GDM1 (cell line): Measurements from ENCODE around the gene KCNH3.
"Not testable (repeated sequence)": the region's sequence is repeated elsewhere in the genome, so short reads cannot be mapped to it uniquely, and the experiment has no call there.

Experiments
- DNase-seq: peaks from one replicate; lab custom pipeline; 2025; lab: John Stamatoyannopoulos, UW

Gene KCNH3, protein sequence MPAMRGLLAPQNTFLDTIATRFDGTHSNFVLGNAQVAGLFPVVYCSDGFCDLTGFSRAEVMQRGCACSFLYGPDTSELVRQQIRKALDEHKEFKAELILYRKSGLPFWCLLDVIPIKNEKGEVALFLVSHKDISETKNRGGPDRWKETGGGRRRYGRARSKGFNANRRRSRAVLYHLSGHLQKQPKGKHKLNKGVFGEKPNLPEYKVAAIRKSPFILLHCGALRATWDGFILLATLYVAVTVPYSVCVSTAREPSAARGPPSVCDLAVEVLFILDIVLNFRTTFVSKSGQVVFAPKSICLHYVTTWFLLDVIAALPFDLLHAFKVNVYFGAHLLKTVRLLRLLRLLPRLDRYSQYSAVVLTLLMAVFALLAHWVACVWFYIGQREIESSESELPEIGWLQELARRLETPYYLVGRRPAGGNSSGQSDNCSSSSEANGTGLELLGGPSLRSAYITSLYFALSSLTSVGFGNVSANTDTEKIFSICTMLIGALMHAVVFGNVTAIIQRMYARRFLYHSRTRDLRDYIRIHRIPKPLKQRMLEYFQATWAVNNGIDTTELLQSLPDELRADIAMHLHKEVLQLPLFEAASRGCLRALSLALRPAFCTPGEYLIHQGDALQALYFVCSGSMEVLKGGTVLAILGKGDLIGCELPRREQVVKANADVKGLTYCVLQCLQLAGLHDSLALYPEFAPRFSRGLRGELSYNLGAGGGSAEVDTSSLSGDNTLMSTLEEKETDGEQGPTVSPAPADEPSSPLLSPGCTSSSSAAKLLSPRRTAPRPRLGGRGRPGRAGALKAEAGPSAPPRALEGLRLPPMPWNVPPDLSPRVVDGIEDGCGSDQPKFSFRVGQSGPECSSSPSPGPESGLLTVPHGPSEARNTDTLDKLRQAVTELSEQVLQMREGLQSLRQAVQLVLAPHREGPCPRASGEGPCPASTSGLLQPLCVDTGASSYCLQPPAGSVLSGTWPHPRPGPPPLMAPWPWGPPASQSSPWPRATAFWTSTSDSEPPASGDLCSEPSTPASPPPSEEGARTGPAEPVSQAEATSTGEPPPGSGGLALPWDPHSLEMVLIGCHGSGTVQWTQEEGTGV

DNA sequence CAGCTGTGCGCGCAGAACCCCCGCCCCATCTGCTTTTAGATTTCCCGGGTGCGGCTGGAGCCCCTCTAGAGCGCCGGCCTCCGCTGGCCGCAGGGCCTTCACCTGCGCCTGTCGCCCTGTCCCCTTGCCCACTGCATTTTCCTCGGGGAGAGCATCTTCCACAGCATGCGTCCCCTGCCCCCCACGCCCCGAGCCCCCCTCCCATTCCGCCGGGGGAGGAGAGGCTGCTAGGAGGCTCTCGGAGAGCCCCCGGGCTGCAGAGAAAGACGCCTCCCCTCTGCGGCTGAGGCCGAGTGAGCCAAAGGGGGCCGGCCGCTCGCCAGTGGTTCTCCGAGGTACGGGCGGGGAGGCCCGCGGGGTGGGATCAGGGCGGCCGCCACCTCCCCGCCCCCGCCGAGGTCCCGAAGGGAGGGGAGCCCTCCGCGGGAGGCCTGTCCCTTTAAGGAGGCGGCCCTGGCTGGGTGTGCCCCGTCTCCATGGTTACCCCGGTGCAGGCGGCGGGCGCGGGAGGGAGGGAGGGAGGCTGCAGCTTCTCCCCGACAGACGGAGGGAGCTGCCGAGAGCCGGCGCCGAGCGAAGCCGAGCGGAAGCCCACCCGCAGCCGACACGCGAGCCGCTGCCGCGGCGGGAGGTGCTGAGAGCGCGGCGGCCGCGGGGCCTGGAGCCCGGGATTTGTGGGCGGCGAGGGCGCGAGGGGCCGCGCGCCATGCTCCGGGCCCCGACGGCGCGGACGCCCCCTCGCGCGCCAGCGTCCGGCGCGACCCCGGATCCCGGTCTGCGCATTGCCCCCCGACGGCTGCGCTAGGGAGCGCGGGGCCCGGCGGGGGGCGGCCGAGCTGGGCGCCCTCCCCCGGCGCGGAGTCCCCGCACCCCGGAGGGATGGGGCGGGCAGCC lies at the start of gene KCNH3:
KCNH3 (plus strand) TSS at position 521 of the 894 bp plus-strand sequence. CDS start 387 bp downstream, outside the sequence.
- DNase-seq, result peak; percentile 60

DNA sequence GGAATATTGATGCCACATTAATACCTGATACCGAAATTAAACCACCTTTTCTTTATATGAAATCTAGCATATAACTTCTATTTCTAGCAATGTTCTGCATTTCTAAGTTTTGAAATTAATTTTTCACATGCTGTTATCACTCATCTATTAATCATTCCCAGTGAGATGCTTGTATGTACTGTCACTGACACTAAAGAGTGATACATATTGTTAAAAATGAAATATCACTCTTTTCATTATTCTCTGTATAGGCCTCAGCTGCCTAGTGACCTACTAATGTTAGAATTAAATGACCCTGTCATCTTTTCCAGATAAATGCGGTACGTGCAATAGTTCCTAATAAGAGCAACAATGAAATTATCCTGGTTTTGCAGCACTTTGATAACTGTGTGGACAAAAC lies 49.7 kb upstream of the KCNH3 start:
- DNase-seq, result no peak

DNA sequence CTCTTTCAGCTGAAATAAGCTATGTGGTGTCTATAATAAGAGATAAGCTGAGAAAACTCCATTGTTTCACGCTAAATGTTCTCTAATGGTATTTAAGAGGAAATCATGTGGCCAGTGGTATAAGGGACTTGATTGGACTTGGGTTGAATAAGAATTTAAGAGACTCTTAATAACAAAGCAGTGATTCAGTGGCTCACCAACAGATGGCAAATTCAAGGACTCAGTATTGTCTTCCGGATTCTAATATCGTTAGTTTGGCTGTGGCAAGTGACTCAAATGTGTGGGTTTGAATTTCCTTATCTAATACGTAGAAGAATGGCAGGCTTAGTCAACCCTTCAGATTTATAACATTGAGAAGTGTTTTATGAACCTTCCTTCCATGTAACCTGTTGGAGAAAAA lies 49.1 kb upstream of the KCNH3 start:
- DNase-seq, result no peak

DNA sequence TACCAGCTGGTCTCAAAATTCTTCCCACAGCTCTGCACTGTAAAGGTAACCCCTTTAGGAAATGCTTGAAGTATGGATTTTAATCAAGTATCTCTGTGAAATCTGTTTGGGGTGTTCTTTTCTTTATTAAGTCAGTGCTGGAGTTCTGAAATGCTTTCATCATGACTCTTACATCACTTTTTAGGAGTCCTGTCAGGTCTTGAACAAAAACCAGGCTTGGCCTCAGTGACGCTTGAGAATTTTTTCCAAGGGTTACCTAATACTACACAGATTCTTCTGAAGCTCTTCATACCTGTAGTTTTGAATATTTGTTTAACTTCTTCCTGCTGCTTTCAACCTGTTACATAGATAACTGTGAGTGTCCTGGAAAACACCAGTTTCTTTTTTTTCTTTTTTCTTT lies 47.0 kb upstream of the KCNH3 start:
- no peak for DNase-seq

DNA sequence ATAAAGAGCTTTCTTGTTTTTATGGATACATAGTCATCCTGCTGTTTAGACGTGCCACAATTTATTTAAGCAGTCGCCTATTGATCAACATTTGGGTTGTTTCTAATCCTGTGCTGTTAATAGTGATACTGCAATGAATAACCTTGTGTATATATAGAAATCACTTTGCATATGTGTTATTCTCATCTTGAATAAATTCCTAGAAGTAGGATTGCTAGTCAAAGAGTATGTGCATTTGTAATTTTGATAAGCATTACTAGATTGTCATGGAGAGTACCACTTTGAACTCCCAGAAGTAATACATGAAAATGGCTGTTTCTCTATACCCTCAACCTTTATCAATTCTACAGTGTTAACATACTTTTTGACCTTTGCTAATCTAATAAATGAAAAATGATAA lies 44.9 kb upstream of the KCNH3 start:
- DNase-seq, result no peak

DNA sequence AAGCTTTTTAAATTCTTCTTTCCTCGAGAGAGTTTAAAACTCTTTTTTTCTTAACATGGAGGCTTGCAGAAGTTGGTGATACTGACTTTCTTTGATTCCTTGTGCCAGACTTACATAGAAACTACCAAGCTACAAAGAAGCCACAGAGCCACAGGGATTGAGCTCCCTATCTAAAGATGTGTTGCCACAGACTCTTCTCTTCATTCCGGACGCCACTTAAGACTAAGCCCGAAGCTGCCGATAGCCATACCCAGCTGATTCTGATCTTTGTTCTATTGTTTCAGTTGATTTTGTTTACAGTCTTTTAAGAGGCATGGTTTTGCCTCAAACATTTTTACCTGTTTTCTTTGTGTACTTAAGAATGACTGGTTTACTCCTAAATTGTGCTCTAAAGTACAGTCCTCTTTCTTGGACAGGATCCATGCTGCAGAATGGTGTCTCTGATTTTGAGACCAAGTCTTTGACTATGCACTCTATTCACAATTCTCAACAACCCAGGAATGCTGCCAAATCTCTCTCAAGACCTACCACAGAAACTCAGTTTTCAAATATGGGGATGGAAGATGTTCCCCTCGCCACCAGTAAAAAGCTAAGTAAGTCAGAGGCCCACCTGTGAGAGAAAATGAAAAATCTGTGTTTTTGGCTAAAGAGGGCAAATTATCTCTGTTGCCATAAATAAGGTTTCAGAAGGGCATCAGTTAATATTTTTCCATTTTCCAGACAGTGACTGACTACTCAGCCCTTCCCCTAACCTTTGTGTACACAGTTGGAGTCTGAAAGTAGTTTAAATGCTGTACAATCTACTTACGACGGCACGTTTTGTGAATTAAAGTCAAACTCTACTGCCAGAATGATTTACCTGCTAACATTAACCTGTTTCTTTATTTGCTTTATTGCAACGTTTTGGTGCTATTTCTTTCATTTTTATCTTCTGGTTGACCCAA lies 42.1 kb upstream of the KCNH3 start:
- no peak for DNase-seq

DNA sequence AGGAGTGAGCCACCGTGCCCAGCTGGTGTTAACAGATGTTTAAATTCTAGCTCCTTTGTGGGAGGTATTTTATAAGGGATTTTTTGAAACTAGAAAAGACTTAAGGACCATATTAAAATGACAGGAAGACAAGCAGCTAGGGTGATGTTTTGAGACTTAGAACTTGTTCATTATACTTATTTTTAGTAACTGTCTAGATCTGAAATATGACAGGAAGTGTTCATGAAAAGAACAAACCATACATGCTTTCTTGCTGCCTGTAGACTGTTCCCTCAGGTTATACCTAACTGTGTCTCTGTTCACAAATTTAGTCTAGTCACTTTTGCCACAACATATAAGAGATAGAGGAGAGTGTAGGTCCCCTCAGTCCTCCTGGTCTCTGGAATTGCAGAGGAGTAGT lies 36.9 kb upstream of the KCNH3 start:
- DNase-seq, result no peak

DNA sequence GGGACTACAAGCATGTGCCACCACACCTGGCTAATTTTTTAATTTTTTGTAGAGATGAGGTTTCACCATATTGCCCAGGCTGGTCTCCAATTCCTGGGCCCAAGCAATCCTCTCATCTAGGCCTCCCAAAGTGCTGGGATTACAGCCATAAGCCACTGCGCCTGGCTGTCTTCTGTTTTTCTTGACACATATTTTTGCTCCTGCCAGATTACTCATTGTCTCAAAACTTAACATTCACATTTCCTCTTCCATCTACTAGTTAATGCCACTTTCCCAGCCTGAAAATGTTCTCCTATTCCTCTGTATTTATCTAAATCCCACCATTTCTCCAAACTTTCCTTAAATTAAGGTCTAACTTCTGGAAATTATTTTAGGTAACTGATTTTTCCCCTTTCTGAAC lies 36.2 kb upstream of the KCNH3 start:
- no peak for DNase-seq

DNA sequence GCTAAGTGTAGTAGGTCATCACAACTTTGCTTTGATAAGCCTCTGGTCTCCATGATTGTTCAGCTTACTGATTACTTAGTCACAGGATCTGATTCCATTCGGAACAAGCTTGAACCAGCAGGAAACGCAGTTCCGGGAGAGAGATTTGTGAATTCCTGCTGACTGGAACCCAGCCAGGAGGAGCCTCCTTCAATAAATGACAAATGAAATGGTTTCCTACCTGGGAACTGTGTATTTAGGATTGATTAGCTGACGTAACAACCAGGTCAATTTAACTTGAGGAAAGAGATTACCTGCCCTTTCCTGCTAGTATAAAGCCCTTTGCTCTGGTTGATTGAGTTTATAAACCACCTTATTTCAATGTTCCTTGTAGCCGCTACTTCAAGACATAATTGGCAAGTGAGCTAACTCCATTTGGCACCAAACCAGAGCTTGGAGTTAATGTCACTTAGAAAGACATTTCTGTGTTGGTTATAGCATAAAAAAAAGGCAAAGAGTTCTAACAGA lies 35.1 kb upstream of the KCNH3 start:
- no peak for DNase-seq

DNA sequence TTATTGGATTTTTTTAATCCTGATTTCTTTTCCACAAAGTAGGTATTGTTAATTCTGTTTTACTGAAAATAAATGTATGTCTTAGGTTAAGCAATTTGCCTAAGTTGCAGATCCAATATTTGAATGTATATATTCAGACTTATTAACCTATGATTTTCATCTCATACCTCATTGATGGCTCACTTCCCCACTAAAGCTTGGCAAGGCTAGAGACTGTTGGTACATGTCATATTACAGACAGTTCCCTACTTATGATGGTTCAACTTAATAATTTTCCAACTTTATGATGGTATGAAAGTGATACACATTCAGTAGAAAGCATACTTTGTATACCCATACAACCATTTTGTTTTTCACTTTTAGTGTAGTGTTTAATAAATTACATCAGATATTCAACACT lies 33.2 kb upstream of the KCNH3 start:
- no peak for DNase-seq

DNA sequence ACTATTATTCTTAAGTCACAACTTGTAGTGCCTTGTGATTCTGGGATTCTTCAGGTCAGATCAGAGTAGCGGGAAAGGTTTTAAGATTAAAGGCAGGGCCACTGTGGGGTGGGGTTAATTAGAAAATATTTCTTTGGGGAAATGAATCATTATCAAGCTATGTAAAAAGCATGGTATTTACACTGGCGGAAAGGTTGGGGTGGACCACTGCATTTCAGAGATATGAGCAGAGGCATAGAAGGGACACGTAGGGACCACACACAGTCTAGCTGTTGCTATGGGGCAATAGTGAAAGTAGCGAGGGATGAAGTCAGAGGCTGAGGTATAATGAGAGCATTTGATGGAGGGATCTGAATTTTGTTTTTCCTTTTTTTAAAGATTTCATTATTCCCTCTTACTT lies 31.7 kb upstream of the KCNH3 start:
- DNase-seq, result no peak

DNA sequence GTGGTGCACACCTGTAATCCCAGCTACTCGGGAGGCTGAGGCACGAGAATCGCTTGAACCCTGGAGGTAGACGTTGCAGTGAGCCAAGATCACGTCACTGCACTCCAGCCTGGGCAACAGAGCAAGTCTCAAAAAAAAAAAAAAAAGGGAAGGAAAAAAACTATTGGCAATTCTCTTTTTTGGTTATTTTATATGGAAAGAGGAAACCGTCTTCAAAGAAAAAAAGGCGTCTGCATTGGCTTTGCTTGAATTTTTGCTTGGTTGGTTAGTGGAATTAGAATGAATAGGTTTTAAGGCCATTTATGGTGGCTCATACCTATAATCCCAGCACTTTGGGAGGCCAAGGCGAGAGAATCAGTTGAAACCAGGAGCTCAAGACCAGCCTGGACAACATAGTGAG lies 29.1 kb upstream of the KCNH3 start:
- not testable (repeated sequence) for DNase-seq

DNA sequence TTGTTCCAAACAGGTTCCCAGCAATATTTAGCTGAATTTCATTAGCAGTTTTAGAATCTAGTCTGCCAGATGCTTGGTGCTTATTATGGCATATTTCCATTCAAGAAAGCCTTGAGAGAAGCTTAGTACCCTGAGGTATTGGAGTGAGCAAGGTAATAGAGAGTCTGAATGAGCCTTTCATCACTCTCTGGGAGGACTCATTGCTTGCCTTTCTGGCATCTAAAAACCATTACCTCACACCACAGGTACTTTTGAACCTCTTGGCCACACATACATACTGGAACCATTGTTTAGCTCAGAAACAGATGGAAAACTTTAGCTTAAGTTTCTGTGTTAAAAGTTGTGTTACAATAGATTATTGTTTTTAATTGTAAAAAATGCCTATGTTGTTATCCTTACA lies 27.4 kb upstream of the KCNH3 start:
- DNase-seq, result no peak

DNA sequence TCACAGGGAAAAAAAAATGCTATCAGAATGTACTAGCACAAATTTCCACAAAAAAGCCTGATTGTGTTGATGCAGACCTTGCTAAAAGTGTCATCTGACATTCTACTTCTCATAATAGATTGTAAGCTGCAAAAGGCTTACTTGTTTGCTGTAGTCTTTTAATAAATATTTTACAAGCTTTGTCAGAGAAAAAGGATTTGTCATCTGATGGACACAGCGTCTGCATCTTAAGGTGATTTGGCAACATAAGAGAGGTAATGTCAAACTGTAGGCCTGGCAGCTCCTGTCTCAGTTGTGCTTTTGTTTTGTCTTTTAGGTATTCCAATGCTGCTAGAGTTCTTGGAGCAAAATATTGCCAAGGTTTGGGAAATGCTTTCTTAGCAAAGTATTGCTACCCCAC lies 26.3 kb upstream of the KCNH3 start:
- DNase-seq, result no peak

DNA sequence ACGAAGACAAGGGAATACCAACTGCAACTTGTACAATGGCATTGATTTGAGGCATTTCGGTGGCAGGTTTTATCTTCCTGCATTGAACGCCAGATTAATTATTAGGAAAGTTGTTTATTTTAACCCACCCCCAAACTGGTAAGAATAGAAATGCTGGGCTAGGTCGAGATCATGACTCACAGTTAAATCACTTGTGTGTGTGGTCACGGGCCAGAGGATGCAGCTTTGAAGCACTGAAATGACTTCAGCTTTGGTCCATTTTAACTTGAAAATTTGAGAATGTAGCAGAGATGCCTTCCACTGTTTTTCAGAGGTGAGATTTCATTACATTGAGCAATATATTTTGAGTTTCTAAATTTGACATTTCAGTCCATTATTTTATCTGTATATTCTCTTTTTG lies 23.6 kb upstream of the KCNH3 start:
- DNase-seq, result no peak

DNA sequence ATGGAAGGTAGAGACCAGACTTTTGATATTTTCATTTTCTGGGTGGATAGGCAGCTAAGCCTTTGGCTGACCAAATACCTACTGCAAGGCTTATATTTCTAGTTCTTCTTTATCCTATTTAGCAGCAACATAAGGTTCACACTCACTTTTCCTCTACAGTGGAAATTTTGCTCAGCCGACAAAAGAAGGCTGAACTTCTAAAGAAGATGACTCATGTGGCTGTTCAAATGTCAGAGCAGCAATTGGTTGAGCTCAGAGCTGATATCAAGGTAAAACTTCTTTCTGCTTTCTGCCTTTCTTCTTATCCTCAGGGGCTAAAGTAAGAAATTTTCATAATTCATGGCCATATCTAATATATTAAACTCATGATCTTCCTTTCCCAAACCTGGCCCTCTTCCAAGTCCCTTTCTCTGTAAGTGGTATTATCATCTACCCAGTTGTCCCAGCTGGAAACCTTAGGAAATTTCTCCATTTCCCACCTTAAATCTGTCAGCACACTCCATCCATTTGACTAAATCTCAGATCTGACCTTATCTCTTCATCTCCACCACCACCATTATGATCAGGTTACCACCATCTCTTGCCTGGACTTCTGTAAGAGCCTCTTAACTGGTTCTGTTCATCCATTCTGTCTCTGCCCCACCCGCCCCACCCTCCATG lies 19.8 kb upstream of the KCNH3 start:
- DNase-seq, result no peak

DNA sequence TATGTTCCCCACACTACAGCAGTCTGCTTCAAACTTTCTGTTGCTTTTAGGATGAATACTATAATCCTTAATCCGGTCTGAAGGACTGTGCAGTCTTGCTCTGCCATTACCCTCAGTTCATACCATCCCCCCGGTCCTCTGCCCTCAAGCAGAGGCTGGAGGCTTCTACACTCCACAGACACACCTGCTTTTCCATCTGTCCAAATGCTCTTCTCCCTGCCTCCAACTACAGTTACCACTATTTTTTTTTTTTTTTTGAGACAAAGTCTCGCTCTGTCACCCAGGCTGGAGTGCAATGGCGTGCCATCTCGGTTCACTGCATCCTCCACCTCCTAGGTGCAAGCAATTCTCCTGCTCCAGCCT lies 19.3 kb upstream of the KCNH3 start:
- no peak for DNase-seq

DNA sequence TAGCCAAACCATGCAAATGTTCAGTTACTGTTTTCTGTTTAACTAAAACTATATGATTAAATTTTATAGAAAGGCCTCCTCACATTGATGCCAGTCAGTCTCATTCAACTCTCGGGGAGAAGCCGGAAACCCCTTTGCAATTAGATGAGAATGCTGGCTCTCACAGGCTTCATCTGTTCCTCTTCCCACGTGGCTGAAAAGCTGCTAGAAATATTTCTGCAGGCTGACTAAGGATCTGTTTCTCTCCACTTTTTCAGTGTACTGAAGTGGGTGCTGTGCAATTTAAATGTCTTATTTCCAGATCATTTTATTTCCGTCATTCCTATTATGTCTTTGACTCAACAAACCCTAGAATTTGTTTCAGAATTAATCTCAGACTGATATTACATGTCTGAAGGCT lies 17.4 kb upstream of the KCNH3 start:
- no peak for DNase-seq

DNA sequence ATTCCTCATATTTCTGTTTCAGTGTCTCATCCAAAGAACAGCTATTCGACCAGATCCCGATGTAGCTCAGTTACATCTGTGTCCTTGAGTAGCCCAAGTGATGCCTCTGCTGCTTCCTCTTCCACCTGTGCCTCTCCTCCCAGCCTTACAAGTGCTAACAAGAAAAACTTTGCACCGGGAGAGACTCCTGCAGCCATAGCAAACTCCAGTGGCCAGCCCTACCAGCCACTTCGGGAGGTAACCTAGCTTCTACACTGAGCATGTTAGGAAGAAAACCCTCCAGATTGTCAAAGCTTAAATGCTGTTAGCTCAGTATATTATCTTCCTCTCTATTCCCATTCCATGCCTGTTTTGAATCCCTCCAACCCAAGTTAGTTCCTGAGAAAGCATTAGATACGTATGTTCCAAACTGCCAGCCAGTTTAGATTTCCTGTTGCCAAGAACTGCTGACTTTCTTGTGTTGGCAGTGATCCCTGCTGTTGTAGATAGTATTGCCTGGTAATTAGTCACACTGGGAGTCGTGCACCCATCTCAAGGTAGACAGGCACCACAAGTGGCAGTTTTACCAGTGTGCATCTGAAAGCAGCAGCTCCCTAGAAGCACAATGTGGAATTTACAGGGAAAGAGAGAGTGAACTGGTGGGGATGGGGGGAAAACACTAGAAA lies 14.0 kb upstream of the KCNH3 start:
- no peak for DNase-seq
